Activated naive CD4-positive, alpha-beta T cell (primary cell): Measurements from ENCODE around the gene MAST1.
"Not testable (repeated sequence)": the region's sequence is repeated elsewhere in the genome, so short reads cannot be mapped to it uniquely, and the experiment has no call there.

Experiments used
- DNase-seq, 4 experiments: peaks; one replicate each; lab custom pipeline; 2025; lab: John Stamatoyannopoulos, UW

Gene MAST1

GRCh38 chr19:12800923-12801465 lies 37.3 kb upstream of the MAST1 start:
- no peak for DNase-seq

GRCh38 chr19:12801466-12802266 lies 36.6 kb upstream of the MAST1 start, which contains the start of the genes PRDX2 and THSD8:
PRDX2 (minus strand) TSS chr19:12801800; CDS start chr19:12801261, 539 bp downstream.
THSD8 (plus strand) TSS chr19:12802069; CDS start chr19:12802072, 3 bp downstream.
- DNase-seq = peak; percentile 27 to 78 (median 58)

- no peak for DNase-seq
These were observed 35.8 kb upstream of the MAST1 start for GRCh38 chr19:12802267-12803106.

GRCh38 chr19:12804051-12804450 lies 34.3 kb upstream of the MAST1 start:
- no peak for DNase-seq

DNA sequence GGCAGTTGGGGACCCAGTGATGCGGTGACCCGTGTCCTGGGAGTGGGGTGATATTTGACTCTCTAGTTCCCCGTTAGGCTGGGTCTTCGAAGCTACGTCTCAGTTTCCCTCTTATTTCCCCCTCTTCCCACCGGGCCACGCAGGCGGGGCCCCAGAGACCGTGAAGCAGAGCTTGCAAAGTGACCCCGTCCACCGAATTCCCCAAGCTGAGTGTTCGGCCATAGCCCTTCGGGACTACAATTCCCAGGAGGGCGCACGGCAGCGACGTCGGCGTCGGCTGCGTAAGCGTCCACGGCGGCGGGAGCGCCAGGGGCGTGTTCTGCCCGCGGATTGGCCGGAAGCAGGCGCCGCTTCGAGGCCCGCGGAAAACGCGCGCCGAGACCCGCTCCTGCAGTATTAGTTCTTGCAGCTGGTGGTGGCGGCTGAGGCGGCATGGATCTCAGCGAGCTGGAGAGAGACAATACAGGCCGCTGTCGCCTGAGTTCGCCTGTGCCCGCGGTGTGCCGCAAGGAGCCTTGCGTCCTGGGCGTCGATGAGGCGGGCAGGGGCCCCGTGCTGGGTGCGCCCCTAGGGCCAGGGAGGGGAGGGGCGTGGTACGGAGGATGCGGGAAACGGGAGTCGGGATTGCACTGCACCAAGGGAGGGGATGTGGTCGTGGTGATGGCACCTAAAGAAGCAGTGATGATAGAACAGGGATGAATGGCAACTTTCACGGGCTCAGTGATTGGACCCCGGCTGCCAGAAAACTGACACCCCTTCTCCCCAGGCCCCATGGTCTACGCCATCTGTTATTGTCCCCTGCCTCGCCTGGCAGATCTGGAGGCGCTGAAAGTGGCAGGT lies 31.9 kb upstream of the MAST1 start, which contains the start of gene RNASEH2A:
Gene RNASEH2A, plus strand, starts transcription at position 343 of the 840 bp plus-strand sequence. Its CDS starts 90 bp downstream, at position 433.
- DNase-seq = peak; percentile 64 to 86 (median 72)

DNA sequence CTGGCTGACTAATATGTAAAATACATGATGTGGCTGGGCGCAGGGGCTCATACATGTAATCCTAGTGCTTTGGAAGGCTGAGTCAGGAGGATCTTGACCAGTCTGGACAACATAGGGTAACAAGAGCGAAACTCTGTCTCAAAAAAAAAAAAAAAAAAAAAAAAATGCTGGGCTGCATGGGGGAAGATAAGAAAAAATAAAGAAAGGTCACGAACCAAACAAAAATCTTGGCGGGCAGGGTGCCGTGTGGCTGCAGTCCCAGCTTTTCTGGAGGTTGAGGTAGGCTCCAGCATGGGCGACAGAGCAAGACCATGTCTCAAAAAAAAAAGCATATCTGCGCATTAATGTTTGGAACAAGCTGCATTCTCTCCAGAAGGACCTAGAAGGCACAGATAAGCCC lies 23.2 kb upstream of the MAST1 start:
- no peak for DNase-seq

GRCh38 chr19:12817188-12817587 lies 21.1 kb upstream of the MAST1 start:
- DNase-seq = not testable (repeated sequence)

- DNase-seq = not testable (repeated sequence)
These were observed 20.5 kb upstream of the MAST1 start for GRCh38 chr19:12817810-12818209.

GRCh38 chr19:12821761-12822160 lies 16.6 kb upstream of the MAST1 start:
- no peak for DNase-seq

DNA sequence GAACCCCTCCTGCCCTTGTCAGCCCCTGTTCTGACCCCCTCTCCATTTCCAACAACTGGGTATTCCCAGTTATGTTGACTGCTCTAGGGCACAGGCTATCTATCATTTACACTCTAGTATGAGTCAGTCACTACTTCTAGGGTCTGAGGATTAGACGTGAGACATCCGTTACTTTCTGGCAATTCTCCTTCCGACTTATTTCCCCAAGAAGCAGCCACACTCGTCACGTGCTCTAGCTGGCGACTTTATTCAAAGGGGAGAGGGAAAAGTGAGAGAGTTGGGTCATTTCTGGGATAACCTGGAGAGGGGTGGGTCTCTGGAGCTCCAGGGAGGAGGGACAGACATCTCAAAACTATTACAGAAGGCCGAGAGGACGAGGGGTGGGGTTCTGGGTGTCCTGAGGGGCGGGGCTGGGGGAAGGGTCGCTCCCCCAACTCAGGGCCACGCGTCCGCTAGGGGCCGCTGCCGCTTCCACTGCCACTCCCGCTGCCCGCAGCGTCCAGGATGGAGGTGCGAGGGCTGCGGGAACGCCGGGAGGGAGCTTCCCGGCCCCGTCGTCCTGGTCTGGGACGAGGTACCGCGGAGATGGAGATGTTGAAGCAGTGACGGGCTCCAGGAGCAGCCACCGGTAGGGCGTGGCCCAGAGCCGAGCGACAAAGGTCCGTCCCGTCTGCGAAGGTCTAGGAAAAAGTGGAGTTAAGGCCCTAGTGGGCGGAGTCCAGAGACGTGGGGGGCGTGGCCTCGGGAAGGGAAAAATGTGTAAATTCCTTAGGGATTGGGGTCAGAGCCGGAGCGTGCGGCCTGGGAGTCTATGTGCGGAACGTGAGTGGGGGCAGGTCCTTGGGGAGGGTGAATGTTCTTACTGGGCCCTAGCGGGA lies 12.8 kb upstream of the MAST1 start:
- no peak for DNase-seq

DNA sequence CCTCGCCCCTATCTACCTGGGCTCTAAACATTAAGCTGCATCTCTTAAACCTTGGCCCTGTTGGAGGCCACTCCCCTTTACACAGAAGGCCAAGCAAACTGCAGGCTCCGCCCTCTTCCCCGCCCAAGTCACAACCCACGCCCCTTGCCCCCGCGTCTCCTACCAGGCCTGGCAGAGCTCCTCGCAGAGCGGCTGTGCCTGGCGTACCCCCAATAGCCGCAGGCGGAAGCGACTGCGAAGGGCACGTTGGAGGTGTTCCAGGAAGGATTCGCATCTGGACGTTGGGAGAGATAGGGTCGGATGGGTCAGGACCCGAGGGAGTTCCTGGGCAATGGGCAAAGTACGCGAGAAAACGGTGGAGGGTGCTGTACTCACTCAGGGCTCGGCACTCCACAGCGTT lies 9.8 kb upstream of the MAST1 start:
- DNase-seq = no peak

GRCh38 chr19:12833418-12833737 lies 4.9 kb upstream of the MAST1 start:
- no peak for DNase-seq

DNA sequence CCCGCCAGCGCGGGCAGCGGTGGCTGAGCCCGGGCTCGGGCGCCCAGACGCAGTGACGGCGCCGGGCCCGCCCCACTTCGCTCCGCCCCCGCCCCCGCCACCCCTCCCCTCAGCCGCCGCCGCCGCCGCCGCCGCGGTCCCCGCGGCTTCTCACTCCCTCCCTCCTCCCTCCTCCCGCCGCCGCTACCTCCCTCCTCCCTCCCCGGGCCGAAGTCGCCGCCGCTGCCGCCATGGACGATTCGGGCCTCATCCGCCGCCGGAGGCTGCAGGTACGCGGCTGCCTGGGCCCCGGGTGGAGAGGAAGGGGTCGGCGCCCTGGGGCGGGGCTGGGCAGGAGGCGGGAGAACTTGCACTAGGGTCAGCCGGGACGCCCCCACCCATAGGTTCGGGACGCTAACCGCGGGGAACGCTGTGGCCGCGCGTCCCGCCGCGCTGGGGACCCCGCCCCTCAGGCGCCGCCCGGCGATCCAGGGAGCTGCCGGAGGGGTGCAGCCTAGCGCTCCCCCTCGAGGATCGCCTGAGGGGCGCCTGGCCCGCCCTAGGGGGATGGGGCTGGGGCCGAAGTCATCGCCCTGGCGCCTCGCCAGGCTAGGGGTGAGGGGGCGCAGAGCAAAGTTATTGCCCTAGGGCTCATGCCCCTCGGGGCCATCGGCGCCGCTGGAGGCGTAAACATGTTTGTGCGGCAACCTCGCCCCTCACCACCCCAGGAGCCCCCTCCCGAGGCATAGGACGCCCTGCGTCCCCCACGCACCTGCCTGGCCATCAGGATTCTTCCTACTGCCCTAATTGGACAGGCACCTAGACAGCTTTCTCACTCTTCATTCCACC lies 4.4 kb upstream of the MAST1 start:
- no peak for DNase-seq

GRCh38 chr19:12834566-12834943 lies 3.8 kb upstream of the MAST1 start, which contains the start of gene RTBDN:
RTBDN (minus strand) TSS chr19:12834579; CDS start chr19:12829979, 4,600 bp downstream.
- DNase-seq = no peak

- DNase-seq = no peak
These were observed 3.1 kb upstream of the MAST1 start for GRCh38 chr19:12834976-12835757.

GRCh38 chr19:12836529-12836863 lies 1.8 kb upstream of the MAST1 start:
- DNase-seq = no peak

DNA sequence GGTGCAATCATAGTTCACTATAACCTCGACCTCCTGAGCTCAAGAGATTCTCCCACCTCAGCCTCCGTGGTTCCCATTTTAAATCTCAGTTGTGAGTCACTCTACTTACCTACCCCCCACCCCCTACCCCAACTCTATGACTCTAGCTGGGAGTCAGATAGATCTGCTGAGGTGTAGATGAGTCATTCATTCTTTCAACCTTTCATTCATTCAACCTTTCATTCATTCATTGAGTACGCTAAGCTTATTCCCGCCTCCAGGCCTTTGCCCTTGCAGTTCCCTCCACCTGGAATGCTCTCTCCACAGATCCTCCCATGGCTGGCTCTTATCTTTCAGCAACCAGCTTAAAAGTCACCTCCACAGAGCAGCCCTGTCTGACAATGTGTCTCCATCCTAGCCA lies 1.1 kb upstream of the MAST1 start:
- no peak for DNase-seq

- DNase-seq = no peak
These were observed 806 bp downstream of the MAST1 start for GRCh38 chr19:12838886-12839756.
